Chondrocyte (in vitro differentiated cells): Measurements from ENCODE around the gene ZNF423. TPM values are rescaled to one million over a fixed set of nuclear protein-coding genes. Genes with fewer than 3 reads are reported as not detected.

Experiments used
- DNase-seq: peaks from one replicate; pipeline ENCODE4 v3.0.0; 2021; ENCODE audit warnings: mixed read lengths, low spot score
- H3K27ac Mint-ChIP-seq: one replicate; pipeline ENCODE4 v1.8.0; 2021; ENCODE audit warnings: mild to moderate bottlenecking, moderate library complexity, mixed read lengths; ENCODE audit not compliant: unreplicated experiment
- H3K27me3 Mint-ChIP-seq: 2 replicates; pipeline ENCODE4 v1.8.0; 2021; ENCODE audit warnings: low read depth, mixed read lengths
- H3K36me3 Mint-ChIP-seq: 2 replicates; pipeline ENCODE4 v1.8.0; 2021; ENCODE audit warnings: low read depth, mixed read lengths
- H3K4me1 Mint-ChIP-seq: 2 replicates; pipeline ENCODE4 v1.8.0; 2021; ENCODE audit warnings: low read depth, mild to moderate bottlenecking, mixed read lengths
- H3K4me3 Mint-ChIP-seq: one replicate; pipeline ENCODE4 v1.8.0; 2021; ENCODE audit warnings: mild to moderate bottlenecking, moderate library complexity, mixed read lengths; ENCODE audit not compliant: unreplicated experiment
- H3K9me3 Mint-ChIP-seq: 2 replicates; pipeline ENCODE4 v1.8.0; 2021; ENCODE audit warnings: low read depth, mixed read lengths
- total RNA-seq: library from RNA; stranded (reverse); gene quantifications from 3 replicates; pipeline ENCODE4 v1.2.1, GENCODE V29; 2021
- TF ChIP-seq, protein P1 (sequence below): fragments of 200-600 bp; sonication (generic); IDR thresholded peaks from 2 replicates; pipeline ENCODE4 v1.5.0; 2021; ENCODE audit warnings: antibody characterized with exemption, mild to moderate bottlenecking, moderate library complexity

ZNF423 gene
- total RNA-seq, 1 donor from 2014 or later, result 4.7 TPM

GRCh38 chr16:49515861-49516260 lies 340.1 kb downstream of the ZNF423 start:
- TF ChIP-seq, protein P1, sequence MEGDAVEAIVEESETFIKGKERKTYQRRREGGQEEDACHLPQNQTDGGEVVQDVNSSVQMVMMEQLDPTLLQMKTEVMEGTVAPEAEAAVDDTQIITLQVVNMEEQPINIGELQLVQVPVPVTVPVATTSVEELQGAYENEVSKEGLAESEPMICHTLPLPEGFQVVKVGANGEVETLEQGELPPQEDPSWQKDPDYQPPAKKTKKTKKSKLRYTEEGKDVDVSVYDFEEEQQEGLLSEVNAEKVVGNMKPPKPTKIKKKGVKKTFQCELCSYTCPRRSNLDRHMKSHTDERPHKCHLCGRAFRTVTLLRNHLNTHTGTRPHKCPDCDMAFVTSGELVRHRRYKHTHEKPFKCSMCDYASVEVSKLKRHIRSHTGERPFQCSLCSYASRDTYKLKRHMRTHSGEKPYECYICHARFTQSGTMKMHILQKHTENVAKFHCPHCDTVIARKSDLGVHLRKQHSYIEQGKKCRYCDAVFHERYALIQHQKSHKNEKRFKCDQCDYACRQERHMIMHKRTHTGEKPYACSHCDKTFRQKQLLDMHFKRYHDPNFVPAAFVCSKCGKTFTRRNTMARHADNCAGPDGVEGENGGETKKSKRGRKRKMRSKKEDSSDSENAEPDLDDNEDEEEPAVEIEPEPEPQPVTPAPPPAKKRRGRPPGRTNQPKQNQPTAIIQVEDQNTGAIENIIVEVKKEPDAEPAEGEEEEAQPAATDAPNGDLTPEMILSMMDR, result no peak
- no peaks in the 10 kb centered on the region for H3K9me3 Mint-ChIP-seq
- no peaks in the 10 kb centered on the region for H3K36me3 Mint-ChIP-seq
- DNase-seq, result peak; percentile 70
- no peak overlapping the region for H3K27ac Mint-ChIP-seq
- no peak overlapping the region for H3K4me3 Mint-ChIP-seq
- H3K4me1 Mint-ChIP-seq, result no peaks in the 10 kb centered on the region
- H3K27me3 Mint-ChIP-seq, result no peaks in the 10 kb centered on the region

DNA sequence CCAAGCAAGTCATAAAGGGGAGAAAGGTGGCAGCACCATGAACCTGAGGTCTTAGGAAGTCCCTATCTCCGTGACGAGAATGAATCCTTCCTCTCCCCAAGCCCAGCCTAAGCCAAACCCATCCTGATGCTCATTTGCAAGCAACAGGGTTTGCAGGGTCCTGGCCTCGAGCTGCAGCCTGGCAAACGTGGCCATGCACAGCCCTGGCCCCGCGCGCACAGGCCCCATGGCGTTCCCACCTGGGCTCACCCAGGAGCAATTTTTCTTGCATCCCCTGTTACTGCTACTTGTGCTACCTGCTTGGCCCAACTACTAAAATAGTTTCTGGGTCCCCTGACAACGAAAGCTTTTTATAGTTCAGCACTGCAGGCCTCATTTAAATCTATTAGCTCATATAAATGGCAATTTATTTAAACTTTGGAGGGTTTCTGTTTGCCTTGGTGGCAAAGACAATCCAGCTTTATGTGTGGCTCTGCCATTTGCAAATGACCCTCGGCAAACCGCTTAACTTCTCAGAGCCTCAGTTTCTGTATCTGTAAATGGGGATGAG lies 340.8 kb downstream of the ZNF423 start:
- Mint-ChIP-seq H3K4me1 (no peaks in the 10 kb centered on the region), H3K36me3 (no peaks in the 10 kb centered on the region), H3K27ac (no peak overlapping the region), H3K4me3 (no peak overlapping the region), H3K9me3 (no peaks in the 10 kb centered on the region), H3K27me3 (no peaks in the 10 kb centered on the region)
- TF ChIP-seq, protein P1, result no peak
- DNase-seq, result peak; percentile 50

GRCh38 chr16:49514073-49514980 lies 341.6 kb downstream of the ZNF423 start:
- TF ChIP-seq, protein P1, result no peak
- no peaks in the 10 kb centered on the region for H3K27me3 Mint-ChIP-seq

DNA sequence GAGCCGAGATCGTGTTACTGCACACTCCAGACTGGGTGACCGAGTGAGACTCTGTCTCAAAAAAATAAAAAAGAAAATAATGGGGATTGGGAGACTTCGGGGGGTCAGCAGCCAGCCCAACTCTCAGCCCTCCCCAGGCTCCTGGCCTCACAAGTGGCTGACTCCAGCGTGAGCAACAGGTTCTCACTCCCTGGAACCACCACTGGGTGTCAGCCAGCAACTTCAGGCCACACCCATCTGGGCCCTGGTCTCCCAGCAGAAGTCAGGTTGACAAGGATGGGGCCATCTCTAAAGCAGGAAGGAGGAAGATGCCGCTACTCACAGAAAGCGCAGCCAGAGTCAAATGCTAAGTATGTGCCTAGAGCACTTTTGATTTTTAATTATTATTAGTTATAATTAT lies 342.9 kb downstream of the ZNF423 start:
- peak; percentile 61 for DNase-seq
- no peaks in the 10 kb centered on the region for H3K4me1 Mint-ChIP-seq
- H3K4me3 Mint-ChIP-seq, result no peak overlapping the region
- no peaks in the 10 kb centered on the region for H3K36me3 Mint-ChIP-seq
- H3K27me3 Mint-ChIP-seq, result no peaks in the 10 kb centered on the region
- H3K9me3 Mint-ChIP-seq, result no peaks in the 10 kb centered on the region
- H3K27ac Mint-ChIP-seq, result no peak overlapping the region
- TF ChIP-seq, protein P1, result peak; percentile 52

More at GRCh38 chr16:49514073-49514980, 341.6 kb downstream of the ZNF423 start:
- Mint-ChIP-seq H3K9me3 (no peaks in the 10 kb centered on the region), H3K36me3 (no peaks in the 10 kb centered on the region), H3K27ac (no peak overlapping the region), H3K4me1 (no peaks in the 10 kb centered on the region), H3K4me3 (no peak overlapping the region)
- DNase-seq, result peak; percentile 64

DNA sequence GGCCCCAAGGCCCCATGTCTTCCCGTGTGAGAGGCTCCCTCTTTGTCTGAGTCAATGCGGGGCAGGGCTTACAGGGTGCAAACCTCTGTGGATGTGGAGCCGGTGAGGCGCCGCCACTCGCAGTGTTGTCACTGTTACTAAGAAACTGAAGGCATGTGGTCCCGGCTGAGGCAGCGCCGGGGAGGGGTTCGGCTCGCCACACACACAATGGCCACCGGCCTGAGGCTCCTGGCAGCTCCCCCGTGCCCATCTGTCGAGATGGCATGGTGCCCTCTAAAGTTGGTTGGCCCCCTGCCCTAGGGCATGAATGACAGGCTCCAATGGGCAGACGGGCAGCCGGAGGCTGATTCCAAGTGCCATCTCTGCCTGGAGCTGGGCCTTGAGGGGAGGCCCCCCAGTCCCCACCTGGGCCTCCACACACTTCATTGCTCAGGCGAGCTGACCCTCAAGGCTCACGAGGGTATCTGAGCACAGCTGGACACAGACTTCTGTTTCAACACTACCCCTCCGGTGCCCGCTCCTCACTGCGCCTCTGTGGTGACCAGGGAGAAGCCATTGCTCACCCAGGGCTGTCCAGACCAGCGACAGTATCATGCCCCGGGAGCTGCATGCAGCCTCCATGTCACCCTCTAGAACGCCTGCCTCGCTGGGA lies 345.1 kb downstream of the ZNF423 start:
- Mint-ChIP-seq H3K4me1 (no peaks in the 10 kb centered on the region), H3K9me3 (peaks cover 3% of the 10 kb centered on the region), H3K4me3 (no peak overlapping the region), H3K27ac (no peak overlapping the region), H3K27me3 (no peaks in the 10 kb centered on the region), H3K36me3 (peaks cover 2% of the 10 kb centered on the region)
- peak; percentile 79 for DNase-seq
- TF ChIP-seq, protein P1, result no peak
